Measurements from ENCODE around the gene NUP160. TPM values are rescaled to one million over a fixed set of nuclear protein-coding genes. Genes with fewer than 3 reads are reported as not detected.
"Not testable (repeated sequence)": the region's sequence is repeated elsewhere in the genome, so short reads cannot be mapped to it uniquely, and the experiment has no call there.

Gene NUP160
- total and polyA plus RNA-seq, 8 donors = 9.7 to 20.2 (median 13.8) TPM

DNA sequence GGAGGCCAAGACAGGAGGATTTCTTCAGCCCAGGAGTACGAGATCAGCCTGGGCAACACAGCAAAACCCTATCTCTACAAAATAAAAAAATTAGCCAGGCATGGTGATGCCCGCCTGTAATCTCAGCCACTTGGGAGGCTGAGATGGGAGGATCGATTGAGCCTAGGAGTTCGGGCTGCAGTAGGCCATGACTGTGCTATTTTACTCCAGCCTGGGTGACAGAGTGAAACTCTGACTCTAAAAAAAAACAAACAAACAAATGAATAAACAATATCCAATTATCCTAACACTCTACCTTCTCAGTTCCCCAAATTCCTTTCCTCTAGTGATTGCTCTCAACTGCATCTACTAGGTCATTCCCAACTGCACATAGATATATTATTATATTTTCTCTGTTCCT is 5.4 kb downstream of the NUP160 start:
- peaks cover 6 to 21% (median 13%) of the 10 kb centered on the region in 3 donors for H3K4me1 ChIP-seq
- DNase-seq (no peak), ATAC-seq (no peak), FAIRE-seq (no peak)
- H3K27me3 ChIP-seq = no peaks in the 10 kb centered on the region
- 93 to 99% methylated on average over 4 of the region's 4 CpGs for WGBS, 2 donors
- no peaks in the 10 kb centered on the region for H3K9me3 ChIP-seq
- peaks cover 0 to 38% (median 0%) of the 10 kb centered on the region in 3 donors for H3K36me3 ChIP-seq
- no peak overlapping the region for H3K4me3 ChIP-seq
- intact Hi-C loops (cut with DNase I) = no loop called here
- H3K27ac ChIP-seq = no peak overlapping the region
- TF ChIP-seq, protein P1, sequence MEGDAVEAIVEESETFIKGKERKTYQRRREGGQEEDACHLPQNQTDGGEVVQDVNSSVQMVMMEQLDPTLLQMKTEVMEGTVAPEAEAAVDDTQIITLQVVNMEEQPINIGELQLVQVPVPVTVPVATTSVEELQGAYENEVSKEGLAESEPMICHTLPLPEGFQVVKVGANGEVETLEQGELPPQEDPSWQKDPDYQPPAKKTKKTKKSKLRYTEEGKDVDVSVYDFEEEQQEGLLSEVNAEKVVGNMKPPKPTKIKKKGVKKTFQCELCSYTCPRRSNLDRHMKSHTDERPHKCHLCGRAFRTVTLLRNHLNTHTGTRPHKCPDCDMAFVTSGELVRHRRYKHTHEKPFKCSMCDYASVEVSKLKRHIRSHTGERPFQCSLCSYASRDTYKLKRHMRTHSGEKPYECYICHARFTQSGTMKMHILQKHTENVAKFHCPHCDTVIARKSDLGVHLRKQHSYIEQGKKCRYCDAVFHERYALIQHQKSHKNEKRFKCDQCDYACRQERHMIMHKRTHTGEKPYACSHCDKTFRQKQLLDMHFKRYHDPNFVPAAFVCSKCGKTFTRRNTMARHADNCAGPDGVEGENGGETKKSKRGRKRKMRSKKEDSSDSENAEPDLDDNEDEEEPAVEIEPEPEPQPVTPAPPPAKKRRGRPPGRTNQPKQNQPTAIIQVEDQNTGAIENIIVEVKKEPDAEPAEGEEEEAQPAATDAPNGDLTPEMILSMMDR (IDR thresholded peaks at IDR 0.05) = no peak

DNA sequence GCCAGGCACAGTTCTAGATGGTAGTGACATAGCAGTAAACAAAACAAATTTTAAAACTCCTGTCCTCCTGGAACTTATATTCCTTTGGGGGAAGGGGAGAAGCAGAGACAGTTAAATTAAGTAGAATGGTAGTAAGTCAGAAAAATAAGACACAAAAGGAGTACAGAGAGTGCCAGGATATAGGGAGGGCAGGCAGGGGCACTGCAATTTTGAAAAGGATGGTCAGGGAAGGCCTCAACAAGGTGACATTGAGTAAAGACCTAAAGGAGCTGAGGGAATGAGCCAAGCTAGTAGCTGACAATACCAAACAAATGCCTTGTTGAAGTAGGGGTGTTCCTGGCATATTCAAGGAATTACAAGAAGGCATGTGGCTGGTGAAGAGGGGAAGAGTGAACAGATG is 10.2 kb downstream of the NUP160 start:
- H3K9me3 ChIP-seq = no peaks in the 10 kb centered on the region
- no peak overlapping the region for H3K4me3 ChIP-seq
- peaks cover 0 to 69% (median 26%) of the 10 kb centered on the region in 3 donors for H3K36me3 ChIP-seq
- intact Hi-C loops (cut with DNase I) = no loop called here
- TF ChIP-seq, protein P1 (IDR thresholded peaks at IDR 0.05) = no peak
- H3K27me3 ChIP-seq = no peaks in the 10 kb centered on the region
- FAIRE-seq = no peak
- H3K4me1 ChIP-seq = peaks cover 3 to 14% (median 8%) of the 10 kb centered on the region in 3 donors
- no peak overlapping the region for H3K27ac ChIP-seq
- no peak for ATAC-seq
- no peak for DNase-seq

DNA sequence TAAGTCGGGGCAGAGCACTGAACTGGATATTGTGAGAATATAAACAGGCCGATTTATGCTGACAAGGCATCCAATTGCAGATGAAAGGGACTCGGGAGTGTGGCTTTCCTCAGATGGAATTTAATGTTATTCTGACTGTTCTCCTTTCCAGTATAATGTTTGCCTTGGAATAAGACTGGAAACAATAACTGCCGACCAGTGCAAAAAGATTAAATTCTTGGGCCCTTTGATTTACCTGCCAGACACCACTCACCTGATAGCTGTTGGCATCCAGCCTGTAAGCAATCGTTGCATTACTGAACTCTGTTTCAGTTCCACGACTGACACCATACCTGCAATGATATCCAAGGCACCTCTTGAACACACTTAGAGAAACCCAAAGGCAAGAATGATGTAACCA is 10.9 kb downstream of the NUP160 start:
- no peak for FAIRE-seq
- Histone ChIP-seq H3K36me3 (peaks cover 0 to 63% (median 29%) of the 10 kb centered on the region in 3 donors), H3K4me1 (peaks cover 3 to 14% (median 8%) of the 10 kb centered on the region in 3 donors), H3K9me3 (no peaks in the 10 kb centered on the region), H3K27ac (no peak overlapping the region), H3K4me3 (no peak overlapping the region), H3K27me3 (no peaks in the 10 kb centered on the region)
- DNase-seq = peak in 3 of 6 donors; percentile 28 to 55 (median 33)
- intact Hi-C loops (cut with DNase I) = no loop called here
- WGBS, 2 donors = 26 to 29% methylated on average over 6 of the region's 6 CpGs
- peak; percentile 73 to 93 (median 84) for ATAC-seq
- TF ChIP-seq, protein P1 (IDR thresholded peaks at IDR 0.05) = no peak

DNA sequence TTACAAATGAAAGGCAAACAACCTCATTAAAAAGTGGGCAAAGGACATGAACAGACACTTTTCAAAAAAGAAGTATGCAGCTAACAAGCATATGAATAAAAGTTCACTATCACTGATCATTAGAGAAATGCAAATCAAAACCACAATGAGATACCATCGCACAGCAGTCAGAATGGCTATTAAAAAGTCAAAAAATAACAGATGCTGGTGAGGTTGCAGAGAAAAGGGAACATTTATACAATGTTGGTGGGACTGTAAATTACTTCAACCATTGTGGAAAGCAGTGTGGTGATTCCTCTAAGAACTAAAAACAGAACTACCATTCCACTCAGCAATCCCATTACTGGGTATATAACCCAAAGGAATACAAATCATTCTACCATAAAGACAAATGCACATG is 18.1 kb downstream of the NUP160 start:
- H3K4me1 ChIP-seq; H3K9me3 ChIP-seq; intact Hi-C loops (cut with DNase I); H3K27ac ChIP-seq; DNase-seq; H3K4me3 ChIP-seq; FAIRE-seq; H3K27me3 ChIP-seq; ATAC-seq: not testable (repeated sequence)
- 99 to 100% methylated on average over 1 of the region's 1 CpG for WGBS, 2 donors
- peaks cover 0 to 22% (median 19%) of the 10 kb centered on the region in 3 donors for H3K36me3 ChIP-seq

DNA sequence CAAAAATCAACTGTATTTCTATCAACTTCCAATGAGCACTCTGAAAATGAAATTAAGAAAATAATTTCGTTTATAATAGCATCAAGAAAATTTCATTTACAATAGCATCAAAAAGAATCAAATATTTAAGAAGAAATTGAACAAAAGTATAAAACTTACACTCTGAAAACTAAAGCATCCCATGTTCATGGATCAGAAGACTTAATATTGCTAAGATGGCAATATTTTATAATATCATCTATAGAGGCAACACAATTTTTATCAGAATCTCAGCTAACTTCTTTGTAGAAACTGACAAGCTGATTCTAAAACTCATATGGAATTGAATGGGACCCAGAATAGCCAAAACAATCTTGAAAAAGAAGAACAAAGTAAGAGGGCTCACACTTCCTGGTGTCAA is 19.9 kb downstream of the NUP160 start:
- ATAC-seq (no peak), DNase-seq (no peak), FAIRE-seq (peak; percentile 56)
- H3K27me3 ChIP-seq = no peaks in the 10 kb centered on the region
- H3K4me1 ChIP-seq = no peaks in the 10 kb centered on the region
- 85 to 93% methylated on average over 1 of the region's 1 CpG for WGBS, 2 donors
- H3K4me3 ChIP-seq = no peak overlapping the region
- H3K9me3 ChIP-seq = no peaks in the 10 kb centered on the region
- H3K36me3 ChIP-seq = peaks cover 0 to 6% (median 5%) of the 10 kb centered on the region in 3 donors
- no peak overlapping the region for H3K27ac ChIP-seq
- TF ChIP-seq, protein P1 (IDR thresholded peaks at IDR 0.05) = no peak
- intact Hi-C loops (cut with DNase I) = no loop called here

DNA sequence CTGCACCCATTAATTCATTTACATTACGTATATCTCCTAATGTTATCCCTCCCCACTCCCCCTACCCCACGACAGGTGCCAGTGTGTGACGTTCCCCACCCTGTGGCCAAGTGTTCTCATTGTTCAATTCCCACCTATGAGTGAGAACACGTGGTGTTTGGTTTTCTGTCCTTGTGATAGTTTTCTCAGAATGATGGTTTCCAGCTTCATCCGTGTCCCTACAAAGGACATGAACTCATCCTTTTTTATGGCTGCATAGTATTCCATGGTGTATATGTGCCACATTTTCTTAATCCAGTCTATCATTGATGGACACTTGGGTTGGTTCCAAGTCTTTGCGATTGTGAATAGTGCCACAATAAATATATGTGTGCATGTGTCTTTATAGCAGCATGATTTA is 25.5 kb downstream of the NUP160 start:
- ATAC-seq; intact Hi-C loops (cut with DNase I); H3K4me3 ChIP-seq; H3K9me3 ChIP-seq; FAIRE-seq; DNase-seq; H3K27me3 ChIP-seq; H3K27ac ChIP-seq; H3K4me1 ChIP-seq: not testable (repeated sequence)
- peaks cover 0 to 20% (median 5%) of the 10 kb centered on the region in 3 donors for H3K36me3 ChIP-seq
- WGBS, 2 donors = 96 to 98% methylated on average over 6 of the region's 6 CpGs
